Fibroblast of lung (primary cell): ENCODE measurements around the gene SLF1. TPM values are rescaled to one million over a fixed set of nuclear protein-coding genes. Genes with fewer than 3 reads are reported as not detected.

ENCODE experiments used
- DNase-seq, 2 donors: peaks; one replicate each; pipeline versions ENCODE4 v3.0.0 to v3.0.0-alpha.2; 2010; ENCODE audit warnings: low read depth in 2 of 2
- H2AFZ ChIP-seq: 2 replicates; pipeline ENCODE4 v1.5.1; 2012; ENCODE audit warnings: low read length, control low read depth, inconsistent platforms
- H3K27ac ChIP-seq: 2 replicates; pipeline ENCODE4 v1.5.1; 2011; ENCODE audit warnings: low read length, control low read depth; ENCODE audit not compliant: insufficient read depth
- H3K27me3 ChIP-seq: 2 replicates; pipeline ENCODE4 v1.5.1; 2011; ENCODE audit warnings: mild to moderate bottlenecking, low read length; ENCODE audit not compliant: control insufficient read depth, insufficient read depth
- H3K36me3 ChIP-seq: 2 replicates; pipeline ENCODE4 v1.5.1; 2011; ENCODE audit warnings: low read length; ENCODE audit not compliant: control insufficient read depth, insufficient read depth
- H3K4me1 ChIP-seq: 2 replicates; pipeline ENCODE4 v1.5.1; 2011; ENCODE audit warnings: low read length; ENCODE audit not compliant: control insufficient read depth, insufficient read depth; ENCODE audit errors: extremely low read depth
- H3K4me2 ChIP-seq: 2 replicates; pipeline ENCODE4 v1.5.1; 2011; ENCODE audit warnings: low read length, control low read depth; ENCODE audit not compliant: insufficient read depth; ENCODE audit errors: extremely low read depth
- H3K4me3 ChIP-seq, 4 experiments: fragments of 200-600 bp in 1 of 4; sonication (generic) in 1 of 4; replicated peaks in 1 of 4; 2 replicates each; pipeline ENCODE4 v1.5.1; 2011 to 2016; ENCODE audit warnings: low read length in 4 of 4, low read depth in 3 of 4, mild to moderate bottlenecking in 3 of 4, control low read depth in 2 of 4, inconsistent platforms in 1 of 4, mixed read lengths in 1 of 4; ENCODE audit not compliant: insufficient read depth in 1 of 4; ENCODE audit errors: control extremely low read depth in 1 of 4
- H3K79me2 ChIP-seq: 2 replicates; pipeline ENCODE4 v1.5.1; 2012; ENCODE audit warnings: mild to moderate bottlenecking, low read length, inconsistent platforms; ENCODE audit not compliant: control insufficient read depth, insufficient read depth
- H3K9ac ChIP-seq: 2 replicates; pipeline ENCODE4 v1.5.1; 2011; ENCODE audit warnings: mild to moderate bottlenecking, low read length, control low read depth; ENCODE audit not compliant: insufficient read depth
- H3K9me3 ChIP-seq: 2 replicates; pipeline ENCODE4 v1.5.1; 2012; ENCODE audit warnings: low read depth, low read length; ENCODE audit not compliant: control insufficient read depth, insufficient read depth
- H4K20me1 ChIP-seq: 2 replicates; pipeline ENCODE4 v1.5.1; 2011; ENCODE audit warnings: low read length; ENCODE audit not compliant: control insufficient read depth, insufficient read depth; ENCODE audit errors: extremely low read depth
- CTCF ChIP-seq, 2 donors: IDR thresholded peaks in 1 of 2; conservative IDR thresholded peaks in 1 of 2; 1 replicate in 1 of 2; 2 replicates in 1 of 2; pipeline ENCODE4 v1.5.1; 2011 to 2012; ENCODE audit warnings: low read length in 2 of 2, control low read depth in 1 of 2, inconsistent platforms in 1 of 2, low read depth in 1 of 2, mild to moderate bottlenecking in 1 of 2
- EZH2 ChIP-seq: IDR thresholded peaks from 2 replicates; pipeline ENCODE4 v1.5.1; 2012; ENCODE audit warnings: low read length, control low read depth, mild to moderate bottlenecking; ENCODE audit errors: missing control alignments
- polyA plus RNA-seq, 2 donors: library from polyadenylated mRNA; depleted of rRNA in 1 of 2; stranded (reverse) in 1 of 2; unstranded in 1 of 2; fragments of >200 nt; gene quantifications; 2 replicates each; pipeline ENCODE4 v1.2.1, GENCODE V29; 2011 to 2012; ENCODE audit warnings: missing spikeins in 1 of 2
- total RNA-seq: library from RNA; depleted of rRNA; stranded (reverse); fragments of >200 nt; gene quantifications from 2 replicates; pipeline ENCODE4 v1.2.1, GENCODE V29; 2014

Gene SLF1
- total and polyA plus RNA-seq, 2 donors (not counting 1 experiment from before 2014, with no cell fraction given), result 3.1 to 4.5 TPM

DNA sequence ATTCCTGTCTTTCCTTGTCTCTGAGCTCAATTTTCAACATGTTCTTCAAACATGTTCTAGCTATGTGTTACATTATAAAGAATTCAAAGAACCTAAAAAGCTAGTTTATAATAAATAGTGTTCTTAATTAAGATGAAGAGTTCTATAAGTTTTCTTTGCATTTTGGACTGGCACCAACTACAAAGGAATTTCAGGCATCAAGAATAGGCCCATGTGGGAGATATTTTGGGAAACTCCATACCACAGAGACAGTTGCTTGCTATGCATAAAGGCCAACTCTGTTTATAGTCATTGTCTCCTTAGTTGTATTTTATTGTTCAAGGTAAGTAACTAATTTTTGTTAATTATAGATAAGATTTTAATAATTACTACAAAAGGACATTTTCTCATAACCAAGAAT is 4.5 kb downstream of the SLF1 start:
- Histone ChIP-seq H3K79me2 (peaks cover 26% of the 10 kb centered on the region), H3K27me3 (no peaks in the 10 kb centered on the region), H3K9ac (no peak overlapping the region), H3K36me3 (no peaks in the 10 kb centered on the region), H3K4me3 (no peak overlapping the region), H2AFZ (peak overlapping the region; percentile 54), H4K20me1 (no peaks in the 10 kb centered on the region), H3K27ac (no peak overlapping the region), H3K9me3 (no peaks in the 10 kb centered on the region), H3K4me1 (peaks cover 5% of the 10 kb centered on the region), H3K4me2 (no peak overlapping the region)
- DNase-seq, result peak in 1 of 2 donors; percentile 2
- TF ChIP-seq CTCF (conservative IDR thresholded peaks at IDR 0.05 in 1 of 2, IDR thresholded peaks at IDR 0.05 in 1 of 2; ENCODE audit: low read depth in 1 of 2, low read length in 2 of 2), result no peak
- no peak for TF ChIP-seq EZH2

- Histone ChIP-seq H3K4me2 (no peak overlapping the region), H4K20me1 (no peaks in the 10 kb centered on the region), H3K9me3 (no peaks in the 10 kb centered on the region), H3K4me3 (no peak overlapping the region), H3K79me2 (peaks cover 26% of the 10 kb centered on the region), H3K36me3 (no peaks in the 10 kb centered on the region), H3K4me1 (peaks cover 5% of the 10 kb centered on the region), H3K9ac (no peak overlapping the region), H3K27ac (no peak overlapping the region), H3K27me3 (no peaks in the 10 kb centered on the region), H2AFZ (no peak overlapping the region)
- DNase-seq, result no peak
- no peak for TF ChIP-seq EZH2
- no peak for TF ChIP-seq CTCF (conservative IDR thresholded peaks at IDR 0.05 in 1 of 2, IDR thresholded peaks at IDR 0.05 in 1 of 2; ENCODE audit: low read depth in 1 of 2, low read length in 2 of 2)
Measured at GRCh38 chr5:94623877-94624276, 5.4 kb downstream of the SLF1 start.

DNA sequence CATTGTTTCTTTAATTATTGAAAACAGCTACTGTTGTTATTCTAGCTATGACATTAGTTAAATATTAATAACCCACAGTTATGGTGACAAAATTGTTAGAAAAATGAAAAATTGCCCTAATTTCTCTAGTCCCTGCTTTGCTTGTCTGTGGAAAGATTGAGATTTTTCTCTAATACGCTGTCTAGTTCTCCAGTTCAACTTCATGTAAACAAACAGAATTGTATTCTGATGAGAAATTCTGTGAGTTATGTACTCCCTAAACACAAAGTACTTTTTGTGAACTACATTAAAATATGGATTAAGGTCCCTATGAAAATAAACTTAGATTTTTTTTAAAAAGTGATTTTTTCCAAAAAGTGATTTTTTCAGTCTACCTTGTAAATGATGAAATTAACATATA is 8.7 kb downstream of the SLF1 start:
- peak in 1 of 2 donors; percentile 49 for DNase-seq
- Histone ChIP-seq H3K4me2 (peak overlapping the region; percentile 46), H3K9ac (no peak overlapping the region)

More for the DNA sequence above, 8.7 kb downstream of the SLF1 start:
- TF ChIP-seq EZH2 (no peak), CTCF (conservative IDR thresholded peaks at IDR 0.05 in 1 of 2, IDR thresholded peaks at IDR 0.05 in 1 of 2; ENCODE audit: low read depth in 1 of 2, low read length in 2 of 2) (no peak)
- Histone ChIP-seq H4K20me1 (no peaks in the 10 kb centered on the region), H3K4me3 (no peak overlapping the region), H3K27ac (no peak overlapping the region), H3K27me3 (no peaks in the 10 kb centered on the region), H3K9me3 (no peaks in the 10 kb centered on the region), H3K79me2 (peaks cover 4% of the 10 kb centered on the region), H3K4me1 (peaks cover 5% of the 10 kb centered on the region), H2AFZ (no peak overlapping the region), H3K36me3 (no peaks in the 10 kb centered on the region)
